ENCODE data around the gene MSL1. TPM values are rescaled to one million over a fixed set of nuclear protein-coding genes. Genes with fewer than 3 reads are reported as not detected.

The MSL1 gene
- total RNA-seq, 1 donor from 2014 or later = 96.2 TPM

GRCh38 chr17:40087903-40088718 lies 33.7 kb upstream of the MSL1 start:
- no peak for DNase-seq (ENCODE audit: low spot score)
- Mint-ChIP-seq H3K4me1 (ENCODE audit: unreplicated experiment) (peaks cover 26% of the 10 kb centered on the region), H3K27me3 (ENCODE audit: unreplicated experiment) (peaks cover 16% of the 10 kb centered on the region), H3K4me3 (ENCODE audit: unreplicated experiment) (peak overlapping the region; percentile 40), H3K36me3 (ENCODE audit: low read depth, unreplicated experiment) (peaks cover 24% of the 10 kb centered on the region), H3K9me3 (ENCODE audit: unreplicated experiment) (no peaks in the 10 kb centered on the region), H3K27ac (ENCODE audit: unreplicated experiment) (peak overlapping the region; percentile 91)
- no peak for TF ChIP-seq CTCF (IDR thresholded peaks at IDR 0.05; ENCODE audit: unreplicated experiment)

- no peaks in the 10 kb centered on the region for H3K9me3 Mint-ChIP-seq (ENCODE audit: unreplicated experiment)
- peaks cover 24% of the 10 kb centered on the region for H3K36me3 Mint-ChIP-seq (ENCODE audit: low read depth, unreplicated experiment)
- H3K27ac Mint-ChIP-seq (ENCODE audit: unreplicated experiment) = peak overlapping the region; percentile 55
- TF ChIP-seq CTCF (IDR thresholded peaks at IDR 0.05; ENCODE audit: unreplicated experiment) = no peak
- H3K4me3 Mint-ChIP-seq (ENCODE audit: unreplicated experiment) = peak overlapping the region; percentile 54
- no peak for DNase-seq (ENCODE audit: low spot score)
- peaks cover 26% of the 10 kb centered on the region for H3K4me1 Mint-ChIP-seq (ENCODE audit: unreplicated experiment)
- H3K27me3 Mint-ChIP-seq (ENCODE audit: unreplicated experiment) = peaks cover 16% of the 10 kb centered on the region
Observed at GRCh38 chr17:40089077-40089895, 32.5 kb upstream of the MSL1 start.

GRCh38 chr17:40090237-40091119 lies 31.3 kb upstream of the MSL1 start:
- no peak overlapping the region for H3K27ac Mint-ChIP-seq (ENCODE audit: unreplicated experiment)

GRCh38 chr17:40091691-40092397 lies 29.9 kb upstream of the MSL1 start:
- Mint-ChIP-seq H3K27me3 (ENCODE audit: unreplicated experiment) (peaks cover 24% of the 10 kb centered on the region), H3K27ac (ENCODE audit: unreplicated experiment) (no peak overlapping the region)
- DNase-seq (ENCODE audit: low spot score) = no peak

More at GRCh38 chr17:40090237-40091119, 31.3 kb upstream of the MSL1 start:
- DNase-seq (ENCODE audit: low spot score) = no peak
- no peak for TF ChIP-seq CTCF (IDR thresholded peaks at IDR 0.05; ENCODE audit: unreplicated experiment)
- Mint-ChIP-seq H3K27me3 (ENCODE audit: unreplicated experiment) (peaks cover 18% of the 10 kb centered on the region), H3K4me3 (ENCODE audit: unreplicated experiment) (no peak overlapping the region), H3K9me3 (ENCODE audit: unreplicated experiment) (no peaks in the 10 kb centered on the region), H3K36me3 (ENCODE audit: low read depth, unreplicated experiment) (peaks cover 18% of the 10 kb centered on the region), H3K4me1 (ENCODE audit: unreplicated experiment) (peaks cover 33% of the 10 kb centered on the region)

More at GRCh38 chr17:40091691-40092397, 29.9 kb upstream of the MSL1 start:
- Mint-ChIP-seq H3K9me3 (ENCODE audit: unreplicated experiment) (no peaks in the 10 kb centered on the region), H3K36me3 (ENCODE audit: low read depth, unreplicated experiment) (peaks cover 19% of the 10 kb centered on the region), H3K4me3 (ENCODE audit: unreplicated experiment) (no peak overlapping the region), H3K4me1 (ENCODE audit: unreplicated experiment) (peaks cover 38% of the 10 kb centered on the region)
- no peak for TF ChIP-seq CTCF (IDR thresholded peaks at IDR 0.05; ENCODE audit: unreplicated experiment)

All from endothelial cell (in vitro differentiated cells).